Astrocyte (in vitro differentiated cells and primary cell): Measurements from ENCODE around the gene GAB1. TPM values are rescaled to one million over a fixed set of nuclear protein-coding genes. Genes with fewer than 3 reads are reported as not detected.
A peak's percentile ranks its signal among the peaks of the same experiment; 100 is the strongest.

ENCODE experiments used
- DNase-seq: peaks from one replicate; pipeline ENCODE4 v3.0.0-alpha.2; 2010; ENCODE audit warnings: low read depth
- FAIRE-seq: peaks from 2 replicates; lab custom pipeline; 2011; peaks lifted over from hg19 to GRCh38; lab: Jason Lieb, UNC
- H2AFZ ChIP-seq: 2 replicates; pipeline ENCODE4 v1.6.0; 2012; ENCODE audit warnings: low read depth, low read length, inconsistent platforms
- H3K27ac ChIP-seq: 2 replicates; pipeline ENCODE4 v1.5.1; 2011; ENCODE audit warnings: low read depth, low read length, inconsistent platforms
- H3K27me3 ChIP-seq: 2 replicates; pipeline ENCODE4 v1.6.0; 2011; ENCODE audit warnings: low read length, inconsistent platforms; ENCODE audit not compliant: insufficient read depth
- H3K36me3 ChIP-seq: 2 replicates; pipeline ENCODE4 v1.5.1; 2011; ENCODE audit warnings: low read length, inconsistent platforms; ENCODE audit not compliant: insufficient read depth
- H3K4me1 ChIP-seq: 2 replicates; pipeline ENCODE4 v1.5.1; 2011; ENCODE audit warnings: low read length, inconsistent platforms; ENCODE audit not compliant: insufficient read depth
- H3K4me2 ChIP-seq: 2 replicates; pipeline ENCODE4 v1.6.0; 2012; ENCODE audit warnings: low read length, inconsistent platforms
- H3K4me3 ChIP-seq: 2 replicates; pipeline ENCODE4 v1.5.1; 2011; ENCODE audit warnings: low read depth, mild to moderate bottlenecking, low read length, inconsistent platforms; ENCODE audit not compliant: insufficient read depth
- H3K79me2 ChIP-seq: 2 replicates; pipeline ENCODE4 v1.6.0; 2012; ENCODE audit warnings: mild to moderate bottlenecking, low read length, inconsistent platforms; ENCODE audit not compliant: insufficient read depth
- H3K9ac ChIP-seq: 2 replicates; pipeline ENCODE4 v1.6.0; 2012; ENCODE audit warnings: mild to moderate bottlenecking, low read length, inconsistent platforms
- H3K9me3 ChIP-seq: 2 replicates; pipeline ENCODE4 v1.5.1; 2012; ENCODE audit warnings: low read depth, mild to moderate bottlenecking, low read length, inconsistent platforms; ENCODE audit not compliant: insufficient read depth
- H4K20me1 ChIP-seq: 2 replicates; pipeline ENCODE4 v1.6.0; 2012; ENCODE audit warnings: low read length, inconsistent platforms; ENCODE audit not compliant: insufficient read depth
- H3K27ac Mint-ChIP-seq: one replicate; pipeline ENCODE4 v1.8.0; 2021; ENCODE audit warnings: mild to moderate bottlenecking, mixed read lengths; ENCODE audit not compliant: unreplicated experiment
- H3K27me3 Mint-ChIP-seq: one replicate; pipeline ENCODE4 v1.8.0; 2021; ENCODE audit warnings: low read depth, mixed read lengths; ENCODE audit not compliant: unreplicated experiment
- H3K36me3 Mint-ChIP-seq: one replicate; pipeline ENCODE4 v1.8.0; 2021; ENCODE audit warnings: low read depth, mixed read lengths; ENCODE audit not compliant: unreplicated experiment
- H3K4me1 Mint-ChIP-seq: one replicate; pipeline ENCODE4 v1.8.0; 2021; ENCODE audit warnings: low read depth, mixed read lengths; ENCODE audit not compliant: unreplicated experiment
- H3K4me3 Mint-ChIP-seq: one replicate; pipeline ENCODE4 v1.8.0; 2021; ENCODE audit warnings: mild to moderate bottlenecking, moderate library complexity, mixed read lengths; ENCODE audit not compliant: unreplicated experiment
- H3K9me3 Mint-ChIP-seq: one replicate; pipeline ENCODE4 v1.8.0; 2021; ENCODE audit warnings: mild to moderate bottlenecking, mixed read lengths; ENCODE audit not compliant: unreplicated experiment
- EZH2 ChIP-seq: IDR thresholded peaks from 2 replicates; pipeline ENCODE4 v1.6.1; 2012; ENCODE audit warnings: mild to moderate bottlenecking, low read length, inconsistent platforms; ENCODE audit not compliant: insufficient read depth
- total RNA-seq: library from RNA; stranded (reverse); gene quantifications from 2 replicates; pipeline ENCODE4 v1.2.1, GENCODE V29; 2021
- TF ChIP-seq, protein P1 (sequence below): IDR thresholded peaks from 2 replicates; pipeline ENCODE4 v1.5.1; 2011; ENCODE audit warnings: low read depth, mild to moderate bottlenecking, inconsistent platforms, low read length, moderate library complexity; ENCODE audit not compliant: insufficient read depth

The GAB1 gene
- total RNA-seq, 1 donor from 2014 or later, result 12.4 TPM

DNA sequence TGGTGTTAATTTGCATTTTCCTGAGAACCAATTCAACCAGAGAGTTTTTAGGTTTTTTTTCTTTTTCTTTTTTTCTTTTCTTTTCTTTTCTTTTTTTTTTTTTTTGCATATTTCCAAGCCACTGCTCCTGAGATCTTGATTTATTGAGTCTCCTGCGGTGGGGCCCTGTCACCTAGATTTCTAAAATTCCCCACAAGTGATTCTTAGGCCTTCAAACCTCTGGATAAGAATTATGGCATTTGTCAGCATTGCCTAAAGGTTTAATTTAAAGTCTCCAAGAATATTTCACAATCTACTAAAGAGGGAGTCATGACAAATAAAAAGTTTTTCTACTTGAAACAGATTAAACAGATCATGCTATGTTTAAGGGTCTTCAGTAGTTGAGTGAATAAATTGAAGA, 84.9 kb downstream of the GAB1 start:
- no peaks in the 10 kb centered on the region for H3K4me1 Mint-ChIP-seq
- Histone ChIP-seq H3K4me3 (no peak overlapping the region), H3K9me3 (no peaks in the 10 kb centered on the region), H3K79me2 (no peaks in the 10 kb centered on the region), H3K4me1 (no peaks in the 10 kb centered on the region), H3K27ac (no peak overlapping the region), H3K4me2 (no peak overlapping the region), H3K36me3 (no peaks in the 10 kb centered on the region), H4K20me1 (no peaks in the 10 kb centered on the region), H3K9ac (no peak overlapping the region), H3K27me3 (no peaks in the 10 kb centered on the region), H2AFZ (no peak overlapping the region)
- FAIRE-seq (no peak), DNase-seq (peak; percentile 20)
- no peak overlapping the region for H3K4me3 Mint-ChIP-seq
- H3K9me3 Mint-ChIP-seq, result no peaks in the 10 kb centered on the region
- peaks cover 15% of the 10 kb centered on the region for H3K36me3 Mint-ChIP-seq
- H3K27me3 Mint-ChIP-seq, result no peaks in the 10 kb centered on the region
- H3K27ac Mint-ChIP-seq, result no peak overlapping the region
- TF ChIP-seq, protein P1, sequence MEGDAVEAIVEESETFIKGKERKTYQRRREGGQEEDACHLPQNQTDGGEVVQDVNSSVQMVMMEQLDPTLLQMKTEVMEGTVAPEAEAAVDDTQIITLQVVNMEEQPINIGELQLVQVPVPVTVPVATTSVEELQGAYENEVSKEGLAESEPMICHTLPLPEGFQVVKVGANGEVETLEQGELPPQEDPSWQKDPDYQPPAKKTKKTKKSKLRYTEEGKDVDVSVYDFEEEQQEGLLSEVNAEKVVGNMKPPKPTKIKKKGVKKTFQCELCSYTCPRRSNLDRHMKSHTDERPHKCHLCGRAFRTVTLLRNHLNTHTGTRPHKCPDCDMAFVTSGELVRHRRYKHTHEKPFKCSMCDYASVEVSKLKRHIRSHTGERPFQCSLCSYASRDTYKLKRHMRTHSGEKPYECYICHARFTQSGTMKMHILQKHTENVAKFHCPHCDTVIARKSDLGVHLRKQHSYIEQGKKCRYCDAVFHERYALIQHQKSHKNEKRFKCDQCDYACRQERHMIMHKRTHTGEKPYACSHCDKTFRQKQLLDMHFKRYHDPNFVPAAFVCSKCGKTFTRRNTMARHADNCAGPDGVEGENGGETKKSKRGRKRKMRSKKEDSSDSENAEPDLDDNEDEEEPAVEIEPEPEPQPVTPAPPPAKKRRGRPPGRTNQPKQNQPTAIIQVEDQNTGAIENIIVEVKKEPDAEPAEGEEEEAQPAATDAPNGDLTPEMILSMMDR, result no peak
- TF ChIP-seq EZH2, result no peak

DNA sequence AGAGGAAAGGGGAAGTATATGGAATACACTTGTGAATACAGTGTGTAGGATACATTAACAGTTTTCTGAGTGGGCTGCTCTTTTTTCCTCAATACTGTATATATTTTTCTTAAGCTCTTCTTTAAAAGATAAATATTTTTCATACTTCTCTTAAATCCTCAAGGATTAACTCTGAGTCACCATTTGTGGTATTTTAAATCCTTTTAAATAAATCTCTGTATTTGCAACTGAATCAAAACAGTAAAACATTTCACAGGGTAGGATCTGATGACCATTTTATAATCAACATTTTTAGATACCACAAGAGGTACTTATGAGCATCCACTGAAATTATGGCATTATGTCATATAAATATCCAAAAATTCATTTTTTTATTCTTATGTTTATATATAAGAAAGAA, 87.6 kb downstream of the GAB1 start:
- TF ChIP-seq, protein P1, result no peak
- TF ChIP-seq EZH2, result no peak
- H3K27ac Mint-ChIP-seq, result no peak overlapping the region

DNA sequence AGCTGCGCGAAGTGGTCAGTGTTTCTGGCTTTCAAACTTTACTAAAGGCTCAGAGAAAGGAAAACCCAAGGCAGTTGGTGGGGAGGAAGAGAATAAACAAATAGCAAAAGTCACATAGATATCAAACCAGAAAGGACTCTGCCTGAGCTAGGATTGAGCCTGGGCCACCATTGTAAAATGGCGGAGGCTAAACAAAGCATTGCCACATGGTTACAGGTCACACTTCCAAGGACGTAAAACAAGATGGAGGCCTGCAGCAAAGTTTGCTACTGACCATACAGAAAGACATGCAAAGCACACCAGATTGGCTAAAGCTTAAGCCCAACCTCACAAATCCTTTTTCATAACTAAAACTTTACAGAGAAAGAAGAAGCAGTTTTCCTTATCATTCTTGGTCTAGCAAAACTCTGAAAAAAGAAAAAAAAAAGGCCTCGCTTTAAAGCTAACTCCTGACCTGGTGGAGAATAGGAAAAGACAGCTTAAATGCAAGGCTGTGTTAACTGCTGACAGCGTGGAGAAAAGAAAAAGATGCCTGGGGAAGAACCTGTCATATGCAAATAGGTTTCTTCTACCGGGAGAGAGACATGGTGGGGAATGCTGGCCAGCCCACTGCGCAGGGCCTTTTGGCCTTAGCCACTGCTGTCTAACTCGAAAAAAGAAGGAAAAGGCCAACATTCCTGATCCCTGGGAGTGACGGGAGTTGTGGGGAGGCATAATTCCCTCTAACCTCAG, 95.0 kb downstream of the GAB1 start:
- Histone ChIP-seq H3K9ac (no peak overlapping the region), H3K36me3 (no peaks in the 10 kb centered on the region), H3K27ac (no peak overlapping the region), H3K4me1 (no peaks in the 10 kb centered on the region), H2AFZ (no peak overlapping the region), H3K9me3 (no peaks in the 10 kb centered on the region), H3K4me2 (no peak overlapping the region), H4K20me1 (no peaks in the 10 kb centered on the region), H3K27me3 (no peaks in the 10 kb centered on the region), H3K4me3 (no peak overlapping the region), H3K79me2 (no peaks in the 10 kb centered on the region)
- Mint-ChIP-seq H3K27me3 (no peaks in the 10 kb centered on the region), H3K36me3 (peaks cover 18% of the 10 kb centered on the region), H3K4me1 (no peaks in the 10 kb centered on the region), H3K9me3 (peaks cover 7% of the 10 kb centered on the region), H3K4me3 (no peak overlapping the region), H3K27ac (no peak overlapping the region)
- DNase-seq (no peak), FAIRE-seq (no peak)
- no peak for TF ChIP-seq EZH2
- TF ChIP-seq, protein P1, result no peak

More for the DNA sequence above, 87.6 kb downstream of the GAB1 start:
- DNase-seq, result peak; percentile 23
- Histone ChIP-seq H3K9me3 (no peaks in the 10 kb centered on the region), H3K9ac (no peak overlapping the region), H3K27me3 (no peaks in the 10 kb centered on the region), H3K4me1 (no peaks in the 10 kb centered on the region), H3K4me3 (no peak overlapping the region), H3K27ac (no peak overlapping the region), H3K4me2 (no peak overlapping the region), H3K36me3 (no peaks in the 10 kb centered on the region), H3K79me2 (no peaks in the 10 kb centered on the region), H4K20me1 (no peaks in the 10 kb centered on the region), H2AFZ (no peak overlapping the region)
- Mint-ChIP-seq H3K4me1 (no peaks in the 10 kb centered on the region), H3K36me3 (peaks cover 5% of the 10 kb centered on the region), H3K27me3 (no peaks in the 10 kb centered on the region), H3K4me3 (no peak overlapping the region), H3K9me3 (peaks cover 3% of the 10 kb centered on the region)
- FAIRE-seq, result no peak
